Stomach (tissue), 9 donors: Measurements from ENCODE around the gene BABAM2. TPM values are rescaled to one million over a fixed set of nuclear protein-coding genes. Genes with fewer than 3 reads are reported as not detected.

Source experiments
- DNase-seq, 2 donors: peaks; one replicate each; pipeline versions ENCODE4 v3.0.0 to v3.0.0-alpha.2; 2013 to 2019
- H3K27ac ChIP-seq, 5 donors: fragments of 200-600 bp in 4 of 5; sonication (generic) in 4 of 5; one replicate each; pipeline ENCODE4 v1.5.1; 2013 to 2019; ENCODE audit warnings: mild to moderate bottlenecking in 1 of 5, moderate library complexity in 1 of 5
- H3K27me3 ChIP-seq, 3 donors: fragments of 200-600 bp; sonication (generic); one replicate each; pipeline ENCODE4 v1.5.1; 2017 to 2019; ENCODE audit warnings: mixed run types in 1 of 3
- H3K36me3 ChIP-seq, 4 donors: fragments of 200-600 bp; sonication (generic); 1 replicate in 3 of 4; 2 replicates in 1 of 4; pipeline ENCODE4 v1.5.1; 2016 to 2019
- H3K4me1 ChIP-seq, 4 donors: fragments of 200-600 bp; sonication (generic); one replicate each; pipeline ENCODE4 v1.5.1; 2016 to 2019
- H3K4me3 ChIP-seq, 4 donors: fragments of 200-600 bp; sonication (generic) in 3 of 4; one replicate each; pipeline ENCODE4 v1.5.1; 2016 to 2019; ENCODE audit warnings: mild to moderate bottlenecking in 1 of 4
- H3K9me3 ChIP-seq, 4 donors: fragments of 200-600 bp; sonication (generic); one replicate each; pipeline ENCODE4 v1.5.1; 2016 to 2019
- EP300 ChIP-seq: sonication (generic); formaldehyde crosslinking; IDR thresholded peaks from one replicate; pipeline ENCODE4 v1.6.1; 2017; ENCODE audit warnings: antibody characterized with exemption
- POLR2A ChIP-seq, 4 donors: fragments of 450-650 bp; IDR thresholded peaks; one replicate each; pipeline ENCODE4 v1.6.1; 2016; ENCODE audit warnings: antibody characterized with exemption in 4 of 4, control low read depth in 2 of 4, mild to moderate bottlenecking in 1 of 4, moderate library complexity in 1 of 4
- POLR2AphosphoS5 ChIP-seq, 3 donors: sonication (generic); formaldehyde crosslinking; IDR thresholded peaks; one replicate each; pipeline ENCODE4 v1.6.1; 2016; ENCODE audit warnings: antibody characterized with exemption in 3 of 3
- WGBS, 5 donors: extraction: QIAGEN DNeasy Blood & Tissue Kit in 3 of 5; methylation state at CpG; one replicate each; pipeline versions ENCODE4 v1.1.5 to v1.1.7; 2013 to 2018; 5-methylcytosine and 5-hydroxymethylcytosine counted together
- intact Hi-C: fragments of 100-400 bp; cut with DNase I; formaldehyde crosslinking; loops from one replicate; pipeline ENCODE4 v1.15.1; 2023; ENCODE audit warnings: low total_unique reads
- polyA plus RNA-seq, 3 donors: library from polyadenylated mRNA; stranded (reverse); fragments of 200-250 nt; gene quantifications; one replicate each; pipeline ENCODE4 v1.2.3, GENCODE V29; 2013
- total RNA-seq, 5 donors: library from RNA; depleted of rRNA; stranded (reverse); fragments of >200 nt; gene quantifications; one replicate each; pipeline versions ENCODE4 v1.1.0 to v1.2.3, GENCODE V29; 2014 to 2016
- TF ChIP-seq, protein P1 (sequence below), 7 experiments: fragments of 450-650 bp in 4 of 7; fragments of 200-600 bp in 3 of 7; sonication (generic) in 3 of 7; IDR thresholded peaks; one replicate each; pipeline ENCODE4 v1.5.1; 2016 to 2019; ENCODE audit warnings: antibody characterized with exemption in 7 of 7, control low read depth in 2 of 7, mild to moderate bottlenecking in 1 of 7
- donor health status: healthy with polysubstance abuse.
- donor health status: Bipolar disorder and iron deficiency.
- donor health status: healthy.

BABAM2 gene
- total and polyA plus RNA-seq, 8 donors, result 14.2 to 41.4 (median 22.8) TPM

DNA sequence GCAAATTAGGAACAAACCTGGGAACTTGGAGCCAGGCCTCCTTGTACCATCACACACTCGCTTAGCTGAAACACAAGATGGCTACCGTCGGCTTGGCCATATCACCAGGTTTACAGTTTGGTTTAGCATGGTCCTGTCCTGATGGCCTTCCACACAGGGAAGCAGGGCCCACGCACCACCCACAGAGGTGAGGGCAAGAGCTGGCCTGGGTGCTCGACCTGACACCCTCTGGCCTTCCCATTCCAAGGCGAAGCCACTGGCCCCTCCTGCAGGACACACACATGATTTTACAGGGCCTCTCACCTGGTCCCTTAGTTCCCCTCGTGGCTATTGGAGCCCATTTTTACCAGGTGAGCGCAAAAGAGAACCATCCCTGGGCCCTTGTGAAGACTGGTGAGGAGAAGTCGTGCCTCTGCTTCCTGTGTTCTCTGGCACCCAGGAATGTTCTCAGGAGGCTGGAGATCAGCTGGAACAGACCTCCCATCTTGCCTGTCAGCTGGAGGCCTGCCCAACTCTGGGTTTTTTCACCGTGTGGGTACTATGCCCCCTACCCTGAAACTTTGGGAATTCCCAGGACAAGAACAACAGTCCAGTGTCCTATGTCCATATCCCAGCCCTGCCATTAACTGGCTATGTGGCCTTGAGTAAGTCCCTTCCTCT, 449.1 kb downstream of the BABAM2 start:
- TF ChIP-seq, protein P1, sequence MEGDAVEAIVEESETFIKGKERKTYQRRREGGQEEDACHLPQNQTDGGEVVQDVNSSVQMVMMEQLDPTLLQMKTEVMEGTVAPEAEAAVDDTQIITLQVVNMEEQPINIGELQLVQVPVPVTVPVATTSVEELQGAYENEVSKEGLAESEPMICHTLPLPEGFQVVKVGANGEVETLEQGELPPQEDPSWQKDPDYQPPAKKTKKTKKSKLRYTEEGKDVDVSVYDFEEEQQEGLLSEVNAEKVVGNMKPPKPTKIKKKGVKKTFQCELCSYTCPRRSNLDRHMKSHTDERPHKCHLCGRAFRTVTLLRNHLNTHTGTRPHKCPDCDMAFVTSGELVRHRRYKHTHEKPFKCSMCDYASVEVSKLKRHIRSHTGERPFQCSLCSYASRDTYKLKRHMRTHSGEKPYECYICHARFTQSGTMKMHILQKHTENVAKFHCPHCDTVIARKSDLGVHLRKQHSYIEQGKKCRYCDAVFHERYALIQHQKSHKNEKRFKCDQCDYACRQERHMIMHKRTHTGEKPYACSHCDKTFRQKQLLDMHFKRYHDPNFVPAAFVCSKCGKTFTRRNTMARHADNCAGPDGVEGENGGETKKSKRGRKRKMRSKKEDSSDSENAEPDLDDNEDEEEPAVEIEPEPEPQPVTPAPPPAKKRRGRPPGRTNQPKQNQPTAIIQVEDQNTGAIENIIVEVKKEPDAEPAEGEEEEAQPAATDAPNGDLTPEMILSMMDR (IDR thresholded peaks at IDR 0.05), result no peak
- TF ChIP-seq POLR2A (IDR thresholded peaks at IDR 0.05), result no peak
- no peak for TF ChIP-seq POLR2AphosphoS5 (IDR thresholded peaks at IDR 0.05)
- TF ChIP-seq EP300, result no peak
- intact Hi-C loops, result no loop called here
- DNase-seq, result no peak

DNA sequence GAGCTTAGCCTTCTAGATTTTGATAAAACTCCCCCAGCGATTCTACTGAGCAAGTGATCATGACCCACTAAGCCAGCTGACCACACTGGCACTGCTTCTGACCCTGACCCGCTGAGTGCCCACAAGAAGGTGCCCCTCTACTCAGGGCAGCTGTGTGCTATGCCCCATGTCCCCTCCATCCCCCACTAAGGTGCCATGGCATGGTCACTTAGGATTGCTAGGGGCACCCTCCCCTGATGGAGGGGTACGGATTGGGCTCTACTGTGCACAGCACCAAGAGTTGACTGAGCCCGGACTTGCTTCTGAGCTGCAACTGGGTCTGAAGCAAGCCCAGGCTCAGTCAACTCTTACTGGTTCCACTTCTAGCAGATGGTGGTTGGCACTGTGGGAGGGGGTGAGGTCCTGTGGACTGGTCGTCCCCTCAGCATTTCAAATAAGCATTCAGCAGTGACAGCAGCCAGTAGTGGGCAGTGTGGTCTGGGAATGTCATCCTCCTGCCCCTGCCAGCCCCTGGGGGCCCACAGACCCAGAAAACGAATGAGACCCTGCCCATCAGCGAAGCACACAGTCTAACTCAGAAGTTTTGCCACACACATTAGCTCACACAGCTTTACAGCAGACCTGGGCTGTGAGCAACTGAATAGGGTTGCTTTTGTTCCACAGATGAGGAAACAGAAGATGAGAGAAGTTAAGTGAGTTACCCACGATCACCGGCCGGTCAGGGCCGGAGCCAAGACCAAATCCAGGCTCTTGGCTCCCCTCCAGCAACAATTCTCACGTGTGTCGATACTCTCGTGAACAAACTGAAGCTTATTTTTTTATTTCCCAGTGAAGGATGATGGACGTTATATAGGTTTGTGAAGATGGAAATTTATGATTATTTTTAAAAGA, 450.0 kb downstream of the BABAM2 start:
- Histone ChIP-seq H3K27me3 (no peaks in the 10 kb centered on the region), H3K27ac (peak overlapping the region; percentile 16 to 82 (median 79)), H3K36me3 (no peaks in the 10 kb centered on the region), H3K4me1 (peaks cover 41 to 67% (median 58%) of the 10 kb centered on the region in 4 donors), H3K4me3 (no peak overlapping the region), H3K9me3 (no peaks in the 10 kb centered on the region)
- peak in 1 of 2 donors; percentile 52 for DNase-seq
- TF ChIP-seq POLR2A (IDR thresholded peaks at IDR 0.05) (no peak), EP300 (no peak), POLR2AphosphoS5 (IDR thresholded peaks at IDR 0.05) (no peak)
- TF ChIP-seq, protein P1 (IDR thresholded peaks at IDR 0.05), result no peak
- 47 to 61% (median 53%) methylated on average over 12 to 15 of the region's 15 CpGs for WGBS, 5 donors
- intact Hi-C loops, result no loop called here

More for the DNA sequence above, 449.1 kb downstream of the BABAM2 start:
- Histone ChIP-seq H3K36me3 (no peaks in the 10 kb centered on the region), H3K27ac (peak overlapping the region; percentile 4 to 82 (median 79)), H3K27me3 (no peaks in the 10 kb centered on the region), H3K9me3 (no peaks in the 10 kb centered on the region), H3K4me1 (peaks cover 41 to 68% (median 58%) of the 10 kb centered on the region in 4 donors), H3K4me3 (no peak overlapping the region)
- 81 to 94% (median 91%) methylated on average over 8 to 10 of the region's 10 CpGs for whole genome bisulfite sequencing, 5 donors

DNA sequence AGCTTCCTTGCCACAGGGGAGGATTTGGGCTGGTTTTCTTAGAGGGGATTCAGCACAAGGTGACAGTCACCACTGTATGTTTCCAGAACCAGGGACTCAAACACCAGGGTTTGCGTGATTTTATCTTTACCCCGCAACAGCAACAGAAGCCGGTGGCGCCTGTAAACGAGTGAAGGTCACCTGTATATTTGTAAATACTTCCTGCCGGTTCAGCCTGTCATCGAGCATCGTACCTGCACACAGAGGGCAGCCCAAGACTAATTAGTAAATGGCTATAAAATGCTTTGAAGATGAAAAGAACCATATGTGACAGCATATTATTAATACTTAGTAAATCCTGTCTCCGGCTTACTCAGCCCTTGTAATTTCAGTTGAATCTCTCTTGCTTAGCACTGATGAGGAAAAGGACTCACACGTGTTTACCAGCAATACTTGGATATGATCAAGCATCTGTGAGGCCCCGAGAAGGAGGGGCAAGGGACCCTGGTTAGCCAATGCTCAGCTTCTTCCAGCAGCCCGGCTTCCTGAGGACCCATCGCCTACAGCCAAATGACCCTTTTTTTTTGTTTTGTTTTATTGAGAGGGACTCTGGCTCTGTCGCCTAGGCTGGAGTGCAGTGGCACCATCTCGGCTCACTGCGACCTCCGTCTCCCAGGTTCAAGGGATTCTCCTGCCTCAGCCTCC, 450.8 kb downstream of the BABAM2 start:
- H3K27me3 ChIP-seq, result no peaks in the 10 kb centered on the region
- DNase-seq, result no peak
- 49 to 62% (median 55%) methylated on average over 17 of the region's 17 CpGs for WGBS, 5 donors
- no peak overlapping the region for H3K4me3 ChIP-seq
- H3K4me1 ChIP-seq, result peaks cover 41 to 68% (median 58%) of the 10 kb centered on the region in 4 donors
- H3K36me3 ChIP-seq, result no peaks in the 10 kb centered on the region
- intact Hi-C loops, result no loop called here
- peak overlapping the region; percentile 5 to 82 (median 79) for H3K27ac ChIP-seq
- TF ChIP-seq POLR2AphosphoS5 (IDR thresholded peaks at IDR 0.05), result peak in 1 of 3 donors; percentile 51
- TF ChIP-seq, protein P1 (IDR thresholded peaks at IDR 0.05), result no peak
- H3K9me3 ChIP-seq, result no peaks in the 10 kb centered on the region
